Adrenal gland (tissue), 12 donors: ENCODE data around the gene GLTPD2. TPM values are rescaled to one million over a fixed set of nuclear protein-coding genes. Genes with fewer than 3 reads are reported as not detected.

ENCODE experiments used
- DNase-seq, 7 donors: peaks; one replicate each; pipeline ENCODE4 v3.0.0-alpha.2; 2019 to 2020
- H3K27ac ChIP-seq, 5 donors: fragments of 200-600 bp; sonication (generic) in 4 of 5; 1 replicate in 3 of 5; 2 replicates in 2 of 5; pipeline versions ENCODE4 v1.5.1 to v1.8.0; 2016 to 2020; ENCODE audit warnings: mild to moderate bottlenecking in 1 of 5
- H3K27me3 ChIP-seq: fragments of 200-600 bp; 2 replicates; pipeline ENCODE4 v1.8.0; 2021
- H3K36me3 ChIP-seq, 2 donors: fragments of 200-600 bp; replicated peaks in 1 of 2; 1 replicate in 1 of 2; 2 replicates in 1 of 2; pipeline versions ENCODE4 v1.5.1 to v1.8.0; 2018 to 2022
- H3K4me1 ChIP-seq, 2 donors: fragments of 200-600 bp; replicated peaks in 1 of 2; 1 replicate in 1 of 2; 2 replicates in 1 of 2; pipeline versions ENCODE4 v1.5.1 to v1.8.0; 2018 to 2021
- H3K4me3 ChIP-seq, 4 donors: fragments of 200-600 bp; sonication (generic) in 3 of 4; one replicate each; pipeline ENCODE4 v1.5.1; 2016 to 2018
- H3K9me3 ChIP-seq, 3 donors: fragments of 200-600 bp; sonication (generic) in 1 of 3; replicated peaks in 1 of 3; 1 replicate in 2 of 3; 2 replicates in 1 of 3; pipeline versions ENCODE4 v1.5.1 to v1.8.0; 2016 to 2021
- POLR2A ChIP-seq, 2 donors: fragments of 450-650 bp; IDR thresholded peaks; one replicate each; pipeline ENCODE4 v1.6.1; 2017; ENCODE audit warnings: antibody characterized with exemption in 2 of 2, mild to moderate bottlenecking in 2 of 2, moderate library complexity in 1 of 2
- WGBS, 4 donors: extraction: QIAGEN DNeasy Blood & Tissue Kit in 2 of 4; methylation state at CpG; one replicate each; pipeline versions ENCODE4 v1.1.5 to v1.1.7; 2013 to 2017; 5-methylcytosine and 5-hydroxymethylcytosine counted together
- intact Hi-C, 2 donors: fragments of 100-400 bp; cut with DNase I; formaldehyde crosslinking; loops; one replicate each; pipeline versions ENCODE4 v1.14.1 to v1.15.0; 2022 to 2023
- polyA plus RNA-seq, 3 donors: library from polyadenylated mRNA; stranded (reverse); fragments of 200-250 nt in 2 of 3; fragments of 350-450 nt in 1 of 3; fragmentation: Illumina TruSeq in 1 of 3; extraction: RNeasy Lipid Tissue Mini Kit (QIAGEN cat#74804) in 1 of 3; gene quantifications; one replicate each; pipeline ENCODE4 v1.2.3, GENCODE V29; 2013 to 2014
- total RNA-seq, 9 donors: library from RNA; depleted of rRNA in 4 of 9; stranded (reverse); fragments of >200 nt in 4 of 9; fragments of 120-200 nt in 1 of 9; fragmentation: NEBNext Ultra II Directional in 1 of 9; extraction: Animal tissue kit (Norgen Biotek cat#: 25700) in 1 of 9; gene quantifications; one replicate each; pipeline versions ENCODE4 v1.1.0 to v1.2.4, GENCODE V29; 2013 to 2023
- TF ChIP-seq, protein P1 (sequence below), 6 experiments: fragments of 450-650 bp in 4 of 6; fragments of 200-600 bp in 2 of 6; sonication (generic) in 1 of 6; IDR thresholded peaks; 1 replicate in 5 of 6; 2 replicates in 1 of 6; pipeline versions ENCODE4 v1.5.1 to v1.8.0; 2016 to 2021; ENCODE audit warnings: antibody characterized with exemption in 6 of 6, mild to moderate bottlenecking in 2 of 6, moderate library complexity in 1 of 6
- donor health status: healthy with polysubstance abuse.
- donor health status: Bipolar disorder and iron deficiency.
- donor health status: DM: yes; HTN: yes; CAD: no.
- donor health status: DM: no; HTN: no; CAD: no.
- donor health status: DM: no; HTN: no; CAD: no.
- donor health status: DM: yes; HTN: yes; CAD: no.

The GLTPD2 gene
- total and polyA plus RNA-seq, 12 donors = not detected

DNA sequence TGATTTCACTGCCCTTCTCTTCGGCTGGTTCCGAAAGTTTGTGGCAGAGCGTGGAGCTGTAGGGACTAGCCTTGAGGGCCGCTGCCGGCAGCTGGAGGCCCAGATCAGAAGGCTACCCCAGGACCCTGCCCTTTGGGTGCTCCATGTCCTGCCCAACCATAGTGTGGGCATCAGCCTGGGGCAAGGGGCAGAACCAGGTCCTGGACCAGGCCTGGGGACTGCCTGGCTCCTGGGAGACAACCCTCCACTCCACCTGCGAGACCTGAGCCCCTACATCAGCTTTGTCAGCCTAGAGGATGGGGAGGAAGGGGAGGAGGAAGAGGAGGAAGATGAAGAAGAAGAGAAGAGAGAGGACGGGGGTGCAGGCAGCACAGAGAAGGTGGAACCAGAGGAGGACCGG is 48.2 kb upstream of the GLTPD2 start:
- Histone ChIP-seq H3K36me3 (no peaks in the 10 kb centered on the region), H3K27me3 (peaks cover 6% of the 10 kb centered on the region), H3K9me3 (no peaks in the 10 kb centered on the region), H3K4me3 (no peak overlapping the region), H3K27ac (no peak overlapping the region), H3K4me1 (peaks cover 6 to 13% of the 10 kb centered on the region in 2 donors)
- TF ChIP-seq POLR2A (IDR thresholded peaks at IDR 0.05) = no peak
- TF ChIP-seq, protein P1, sequence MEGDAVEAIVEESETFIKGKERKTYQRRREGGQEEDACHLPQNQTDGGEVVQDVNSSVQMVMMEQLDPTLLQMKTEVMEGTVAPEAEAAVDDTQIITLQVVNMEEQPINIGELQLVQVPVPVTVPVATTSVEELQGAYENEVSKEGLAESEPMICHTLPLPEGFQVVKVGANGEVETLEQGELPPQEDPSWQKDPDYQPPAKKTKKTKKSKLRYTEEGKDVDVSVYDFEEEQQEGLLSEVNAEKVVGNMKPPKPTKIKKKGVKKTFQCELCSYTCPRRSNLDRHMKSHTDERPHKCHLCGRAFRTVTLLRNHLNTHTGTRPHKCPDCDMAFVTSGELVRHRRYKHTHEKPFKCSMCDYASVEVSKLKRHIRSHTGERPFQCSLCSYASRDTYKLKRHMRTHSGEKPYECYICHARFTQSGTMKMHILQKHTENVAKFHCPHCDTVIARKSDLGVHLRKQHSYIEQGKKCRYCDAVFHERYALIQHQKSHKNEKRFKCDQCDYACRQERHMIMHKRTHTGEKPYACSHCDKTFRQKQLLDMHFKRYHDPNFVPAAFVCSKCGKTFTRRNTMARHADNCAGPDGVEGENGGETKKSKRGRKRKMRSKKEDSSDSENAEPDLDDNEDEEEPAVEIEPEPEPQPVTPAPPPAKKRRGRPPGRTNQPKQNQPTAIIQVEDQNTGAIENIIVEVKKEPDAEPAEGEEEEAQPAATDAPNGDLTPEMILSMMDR (IDR thresholded peaks at IDR 0.05) = no peak
- intact Hi-C loops = no loop called here
- DNase-seq = no peak
- 94 to 96% (median 95%) methylated on average over 4 to 8 of the region's 8 CpGs for WGBS, 4 donors

DNA sequence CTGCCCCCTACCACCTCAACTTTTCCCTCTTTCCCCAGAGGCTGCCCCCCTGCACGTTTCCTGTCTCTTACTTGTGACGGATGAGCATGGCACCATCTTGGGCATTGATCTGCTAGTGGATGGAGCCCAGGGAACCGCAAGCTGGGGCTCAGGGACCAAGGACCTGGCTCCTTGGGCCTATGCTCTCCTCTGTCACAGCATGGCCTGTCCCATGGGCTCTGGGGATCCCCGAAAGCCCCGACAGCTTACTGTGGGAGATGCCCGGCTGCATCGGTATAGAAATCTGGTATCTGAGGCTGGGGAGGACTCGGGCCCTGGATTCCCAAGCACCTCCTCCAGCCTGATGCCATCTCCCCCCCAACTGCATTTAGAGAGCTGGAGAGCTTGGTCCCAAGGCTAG is 47.2 kb upstream of the GLTPD2 start:
- Histone ChIP-seq H3K36me3 (no peaks in the 10 kb centered on the region), H3K4me3 (no peak overlapping the region), H3K4me1 (peaks cover 6 to 13% of the 10 kb centered on the region in 2 donors), H3K27me3 (peaks cover 6% of the 10 kb centered on the region), H3K9me3 (no peaks in the 10 kb centered on the region), H3K27ac (no peak overlapping the region)
- 94 to 100% (median 96%) methylated on average over 3 to 8 of the region's 8 CpGs for WGBS, 4 donors
- TF ChIP-seq, protein P1 (IDR thresholded peaks at IDR 0.05) = no peak
- no peak for TF ChIP-seq POLR2A (IDR thresholded peaks at IDR 0.05)
- DNase-seq = no peak
- intact Hi-C loops = no loop called here

DNA sequence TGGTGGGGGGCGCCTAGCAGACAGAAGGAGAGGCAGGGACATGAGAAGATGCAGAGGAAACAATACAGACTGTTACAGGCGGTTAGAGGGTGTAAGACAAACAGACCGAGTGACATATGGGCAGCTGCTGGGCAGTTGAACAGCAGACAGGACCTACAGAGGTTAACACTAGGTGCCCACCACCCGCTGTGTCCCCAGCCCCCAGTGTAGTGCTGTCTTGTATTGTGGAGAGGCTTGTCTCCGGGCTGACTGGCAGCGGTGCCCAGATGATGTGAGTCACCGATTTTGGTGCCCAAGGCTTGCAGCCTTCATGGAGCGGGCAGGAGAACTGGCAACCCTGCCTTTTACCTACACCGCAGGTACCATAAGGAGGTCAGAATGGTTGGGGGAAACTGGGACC is 46.6 kb upstream of the GLTPD2 start:
- intact Hi-C loops = no loop called here
- H3K36me3 ChIP-seq = no peaks in the 10 kb centered on the region
- no peak for TF ChIP-seq POLR2A (IDR thresholded peaks at IDR 0.05)
- TF ChIP-seq, protein P1 (IDR thresholded peaks at IDR 0.05) = no peak
- H3K9me3 ChIP-seq = no peaks in the 10 kb centered on the region
- no peak overlapping the region for H3K4me3 ChIP-seq
- H3K27ac ChIP-seq = no peak overlapping the region
- H3K27me3 ChIP-seq = peaks cover 6% of the 10 kb centered on the region
- 69 to 86% (median 77%) methylated on average over 8 to 9 of the region's 9 CpGs for WGBS, 4 donors
- DNase-seq = no peak
- H3K4me1 ChIP-seq = peaks cover 6 to 13% of the 10 kb centered on the region in 2 donors

DNA sequence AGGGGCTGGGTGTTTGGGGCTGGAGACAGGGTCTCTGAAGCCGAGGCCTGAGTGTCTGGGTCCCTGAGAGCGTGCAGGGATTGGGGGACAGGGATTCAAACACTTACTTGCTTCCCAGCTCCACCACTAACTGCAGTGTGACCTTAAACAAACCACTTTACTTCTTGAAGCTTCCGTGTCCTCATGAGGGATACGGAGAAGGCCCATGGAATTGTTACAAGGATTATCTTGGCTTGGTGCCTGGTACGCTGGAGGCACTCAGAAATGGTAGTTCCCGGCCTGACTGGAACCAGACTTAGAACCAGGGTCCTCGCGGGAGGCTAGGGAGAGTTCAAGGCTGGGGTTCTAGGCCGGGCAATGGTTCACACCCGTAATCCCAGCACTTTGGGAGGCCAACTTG is 46.1 kb upstream of the GLTPD2 start:
- Histone ChIP-seq H3K4me1 (peaks cover 6 to 13% of the 10 kb centered on the region in 2 donors), H3K4me3 (no peak overlapping the region), H3K27me3 (peaks cover 6% of the 10 kb centered on the region), H3K36me3 (no peaks in the 10 kb centered on the region), H3K9me3 (no peaks in the 10 kb centered on the region), H3K27ac (no peak overlapping the region)
- DNase-seq = no peak
- TF ChIP-seq, protein P1 (IDR thresholded peaks at IDR 0.05) = no peak
- TF ChIP-seq POLR2A (IDR thresholded peaks at IDR 0.05) = no peak
- 76 to 84% (median 80%) methylated on average over 10 of the region's 10 CpGs for WGBS, 4 donors
- intact Hi-C loops = no loop called here
